ENCODE data around the gene CYP27C1.

Gene CYP27C1

GRCh38 chr2:127174136-127174535, 46.0 kb downstream of the CYP27C1 start:
- peaks cover 0 to 2% (median 0%) of the 10 kb centered on the region in 5 donors for H3K9me3 ChIP-seq (ENCODE audit: control insufficient read depth in 5 of 5, low read length in 5 of 5)
- H3K27ac ChIP-seq (ENCODE audit: low read depth, low read length): no peak overlapping the region
- H3K27me3 ChIP-seq (ENCODE audit: control insufficient read depth in 5 of 5, insufficient read depth in 4 of 5, low read length in 5 of 5): no peaks in the 10 kb centered on the region
- peaks cover 20 to 52% (median 47%) of the 10 kb centered on the region in 5 donors for H3K4me1 ChIP-seq (ENCODE audit: control insufficient read depth in 5 of 5, insufficient read depth in 5 of 5, low read length in 5 of 5)
- no peak overlapping the region for H3K4me3 ChIP-seq (ENCODE audit: low read depth in 1 of 5, low read length in 5 of 5)
- H3K9ac ChIP-seq (ENCODE audit: low read length in 5 of 5): no peak overlapping the region
- H3K36me3 ChIP-seq (ENCODE audit: control insufficient read depth in 5 of 5, insufficient read depth in 5 of 5, low read length in 5 of 5): no peaks in the 10 kb centered on the region

GRCh38 chr2:127173057-127173456, 47.0 kb downstream of the CYP27C1 start:
- Histone ChIP-seq H3K9me3 (ENCODE audit: control insufficient read depth in 5 of 5, low read length in 5 of 5) (no peaks in the 10 kb centered on the region), H3K9ac (ENCODE audit: low read length in 5 of 5) (no peak overlapping the region), H3K4me3 (ENCODE audit: low read depth in 1 of 5, low read length in 5 of 5) (no peak overlapping the region), H3K27ac (ENCODE audit: low read depth, low read length) (no peak overlapping the region), H3K4me1 (ENCODE audit: control insufficient read depth in 5 of 5, insufficient read depth in 5 of 5, low read length in 5 of 5) (peaks cover 20 to 52% (median 47%) of the 10 kb centered on the region in 5 donors), H3K27me3 (ENCODE audit: control insufficient read depth in 5 of 5, insufficient read depth in 4 of 5, low read length in 5 of 5) (no peaks in the 10 kb centered on the region), H3K36me3 (ENCODE audit: control insufficient read depth in 5 of 5, insufficient read depth in 5 of 5, low read length in 5 of 5) (no peaks in the 10 kb centered on the region)

- Histone ChIP-seq H3K27me3 (ENCODE audit: control insufficient read depth in 5 of 5, insufficient read depth in 4 of 5, low read length in 5 of 5) (no peaks in the 10 kb centered on the region), H3K36me3 (ENCODE audit: control insufficient read depth in 5 of 5, insufficient read depth in 5 of 5, low read length in 5 of 5) (no peaks in the 10 kb centered on the region), H3K27ac (ENCODE audit: low read depth, low read length) (no peak overlapping the region), H3K9me3 (ENCODE audit: control insufficient read depth in 5 of 5, low read length in 5 of 5) (no peaks in the 10 kb centered on the region), H3K4me1 (ENCODE audit: control insufficient read depth in 5 of 5, insufficient read depth in 5 of 5, low read length in 5 of 5) (peaks cover 20 to 47% (median 46%) of the 10 kb centered on the region in 5 donors), H3K9ac (ENCODE audit: low read length in 5 of 5) (no peak overlapping the region), H3K4me3 (ENCODE audit: low read depth in 1 of 5, low read length in 5 of 5) (no peak overlapping the region)
Observed at GRCh38 chr2:127172306-127172705, 47.8 kb downstream of the CYP27C1 start.

- H3K4me1 ChIP-seq (ENCODE audit: control insufficient read depth in 5 of 5, insufficient read depth in 5 of 5, low read length in 5 of 5): peaks cover 11 to 36% (median 29%) of the 10 kb centered on the region in 5 donors
- no peaks in the 10 kb centered on the region for H3K9me3 ChIP-seq (ENCODE audit: control insufficient read depth in 5 of 5, low read length in 5 of 5)
- no peaks in the 10 kb centered on the region for H3K36me3 ChIP-seq (ENCODE audit: control insufficient read depth in 5 of 5, insufficient read depth in 5 of 5, low read length in 5 of 5)
- no peak overlapping the region for H3K27ac ChIP-seq (ENCODE audit: low read depth, low read length)
- no peak overlapping the region for H3K4me3 ChIP-seq (ENCODE audit: low read depth in 1 of 5, low read length in 5 of 5)
- no peak overlapping the region for H3K9ac ChIP-seq (ENCODE audit: low read length in 5 of 5)
- no peaks in the 10 kb centered on the region for H3K27me3 ChIP-seq (ENCODE audit: control insufficient read depth in 5 of 5, insufficient read depth in 4 of 5, low read length in 5 of 5)
Observed at GRCh38 chr2:127170452-127171197, 49.5 kb downstream of the CYP27C1 start.

GRCh38 chr2:127170021-127170420, 50.1 kb downstream of the CYP27C1 start:
- peaks cover 11 to 30% (median 23%) of the 10 kb centered on the region in 5 donors for H3K4me1 ChIP-seq (ENCODE audit: control insufficient read depth in 5 of 5, insufficient read depth in 5 of 5, low read length in 5 of 5)
- no peaks in the 10 kb centered on the region for H3K27me3 ChIP-seq (ENCODE audit: control insufficient read depth in 5 of 5, insufficient read depth in 4 of 5, low read length in 5 of 5)
- H3K9ac ChIP-seq (ENCODE audit: low read length in 5 of 5): no peak overlapping the region
- H3K9me3 ChIP-seq (ENCODE audit: control insufficient read depth in 5 of 5, low read length in 5 of 5): no peaks in the 10 kb centered on the region
- H3K27ac ChIP-seq (ENCODE audit: low read depth, low read length): no peak overlapping the region
- no peaks in the 10 kb centered on the region for H3K36me3 ChIP-seq (ENCODE audit: control insufficient read depth in 5 of 5, insufficient read depth in 5 of 5, low read length in 5 of 5)
- no peak overlapping the region for H3K4me3 ChIP-seq (ENCODE audit: low read depth in 1 of 5, low read length in 5 of 5)

- H3K4me3 ChIP-seq (ENCODE audit: low read depth in 1 of 5, low read length in 5 of 5): no peak overlapping the region
- no peak overlapping the region for H3K9ac ChIP-seq (ENCODE audit: low read length in 5 of 5)
- no peak overlapping the region for H3K27ac ChIP-seq (ENCODE audit: low read depth, low read length)
- H3K27me3 ChIP-seq (ENCODE audit: control insufficient read depth in 5 of 5, insufficient read depth in 4 of 5, low read length in 5 of 5): no peaks in the 10 kb centered on the region
- H3K4me1 ChIP-seq (ENCODE audit: control insufficient read depth in 5 of 5, insufficient read depth in 5 of 5, low read length in 5 of 5): peaks cover 8 to 24% (median 16%) of the 10 kb centered on the region in 5 donors
- no peaks in the 10 kb centered on the region for H3K36me3 ChIP-seq (ENCODE audit: control insufficient read depth in 5 of 5, insufficient read depth in 5 of 5, low read length in 5 of 5)
- no peaks in the 10 kb centered on the region for H3K9me3 ChIP-seq (ENCODE audit: control insufficient read depth in 5 of 5, low read length in 5 of 5)
Observed at GRCh38 chr2:127169066-127169660, 50.9 kb downstream of the CYP27C1 start.

- Histone ChIP-seq H3K9me3 (ENCODE audit: control insufficient read depth in 5 of 5, low read length in 5 of 5) (no peaks in the 10 kb centered on the region), H3K27me3 (ENCODE audit: control insufficient read depth in 5 of 5, insufficient read depth in 4 of 5, low read length in 5 of 5) (no peaks in the 10 kb centered on the region), H3K4me1 (ENCODE audit: control insufficient read depth in 5 of 5, insufficient read depth in 5 of 5, low read length in 5 of 5) (peaks cover 0 to 10% (median 7%) of the 10 kb centered on the region in 5 donors), H3K9ac (ENCODE audit: low read length in 5 of 5) (no peak overlapping the region), H3K27ac (ENCODE audit: low read depth, low read length) (no peak overlapping the region), H3K36me3 (ENCODE audit: control insufficient read depth in 5 of 5, insufficient read depth in 5 of 5, low read length in 5 of 5) (no peaks in the 10 kb centered on the region), H3K4me3 (ENCODE audit: low read depth in 1 of 5, low read length in 5 of 5) (no peak overlapping the region)
Observed at GRCh38 chr2:127166231-127166860, 53.8 kb downstream of the CYP27C1 start.

GRCh38 chr2:127165539-127165935, 54.6 kb downstream of the CYP27C1 start:
- Histone ChIP-seq H3K4me3 (ENCODE audit: low read depth in 1 of 5, low read length in 5 of 5) (no peak overlapping the region), H3K4me1 (ENCODE audit: control insufficient read depth in 5 of 5, insufficient read depth in 5 of 5, low read length in 5 of 5) (peaks cover 0 to 10% (median 5%) of the 10 kb centered on the region in 5 donors), H3K9ac (ENCODE audit: low read length in 5 of 5) (no peak overlapping the region), H3K36me3 (ENCODE audit: control insufficient read depth in 5 of 5, insufficient read depth in 5 of 5, low read length in 5 of 5) (no peaks in the 10 kb centered on the region), H3K9me3 (ENCODE audit: control insufficient read depth in 5 of 5, low read length in 5 of 5) (no peaks in the 10 kb centered on the region), H3K27ac (ENCODE audit: low read depth, low read length) (no peak overlapping the region), H3K27me3 (ENCODE audit: control insufficient read depth in 5 of 5, insufficient read depth in 4 of 5, low read length in 5 of 5) (no peaks in the 10 kb centered on the region)

- no peaks in the 10 kb centered on the region for H3K27me3 ChIP-seq (ENCODE audit: control insufficient read depth in 5 of 5, insufficient read depth in 4 of 5, low read length in 5 of 5)
- H3K36me3 ChIP-seq (ENCODE audit: control insufficient read depth in 5 of 5, insufficient read depth in 5 of 5, low read length in 5 of 5): no peaks in the 10 kb centered on the region
- H3K9me3 ChIP-seq (ENCODE audit: control insufficient read depth in 5 of 5, low read length in 5 of 5): no peaks in the 10 kb centered on the region
- H3K4me3 ChIP-seq (ENCODE audit: low read depth in 1 of 5, low read length in 5 of 5): no peak overlapping the region
- H3K27ac ChIP-seq (ENCODE audit: low read depth, low read length): no peak overlapping the region
- H3K4me1 ChIP-seq (ENCODE audit: control insufficient read depth in 5 of 5, insufficient read depth in 5 of 5, low read length in 5 of 5): peaks cover 0 to 9% (median 5%) of the 10 kb centered on the region in 5 donors
- H3K9ac ChIP-seq (ENCODE audit: low read length in 5 of 5): no peak overlapping the region
Observed at GRCh38 chr2:127164761-127165538, 55.1 kb downstream of the CYP27C1 start.
